HepG2 (cell line): Measurements from ENCODE around the gene SNAP23. TPM values are rescaled to one million over a fixed set of nuclear protein-coding genes. Genes with fewer than 3 reads are reported as not detected.
A peak's percentile ranks its signal among the peaks of the same experiment; 100 is the strongest.

ENCODE experiments used
- BORCS8-MEF2B ChIP-seq: sonication (generic); formaldehyde crosslinking; IDR thresholded peaks from 2 replicates; pipeline ENCODE4 v1.8.0; 2022; ENCODE audit warnings: mild to moderate bottlenecking, missing genetic modification reagents
- DNMT1 ChIP-seq: sonication (generic); formaldehyde crosslinking; IDR thresholded peaks from 2 replicates; pipeline ENCODE4 v1.5.1; 2020; ENCODE audit warnings: mild to moderate bottlenecking, missing genetic modification reagents
- GATA4 ChIP-seq: sonication (generic); IDR thresholded peaks from 2 replicates; pipeline ENCODE4 v1.6.1; 2016; ENCODE audit warnings: antibody characterized with exemption, low read depth, borderline replicate concordance
- GLI4 ChIP-seq: sonication (generic); formaldehyde crosslinking; IDR thresholded peaks from 2 replicates; pipeline ENCODE4 v1.5.1; 2020; ENCODE audit warnings: missing genetic modification reagents, mild to moderate bottlenecking, moderate library complexity, borderline replicate concordance
- HES4 ChIP-seq: sonication (generic); formaldehyde crosslinking; IDR thresholded peaks from 2 replicates; pipeline ENCODE4 v1.9.0; 2021; ENCODE audit warnings: mild to moderate bottlenecking, missing genetic modification reagents, borderline replicate concordance
- HNF4A ChIP-seq: sonication (generic); formaldehyde crosslinking; IDR thresholded peaks from 2 replicates; pipeline ENCODE4 v1.4.0; 2020; ENCODE audit warnings: missing genetic modification reagents
- HOXA3 ChIP-seq: sonication (generic); formaldehyde crosslinking; IDR thresholded peaks from 2 replicates; pipeline ENCODE4 v1.5.0; 2020; ENCODE audit warnings: missing genetic modification reagents
- ISL2 ChIP-seq: sonication (generic); formaldehyde crosslinking; IDR thresholded peaks from 2 replicates; pipeline ENCODE4 v1.5.0; 2020; ENCODE audit warnings: missing genetic modification reagents
- KMT2B ChIP-seq: IDR thresholded peaks from 2 replicates; pipeline ENCODE4 v1.6.1; 2016; ENCODE audit warnings: missing genetic modification reagents, missing compliant biosample characterization
- MYC ChIP-seq: sonication (generic); formaldehyde crosslinking; IDR thresholded peaks from 2 replicates; pipeline ENCODE4 v1.9.0; 2021; ENCODE audit warnings: missing genetic modification reagents, borderline replicate concordance
- PAF1 ChIP-seq: IDR thresholded peaks from 2 replicates; pipeline ENCODE4 v1.6.1; 2016; ENCODE audit warnings: missing genetic modification reagents, missing compliant biosample characterization
- SP4 ChIP-seq: sonication (generic); formaldehyde crosslinking; IDR thresholded peaks from 2 replicates; pipeline ENCODE4 v1.8.1; 2023; ENCODE audit warnings: mild to moderate bottlenecking, missing genetic modification reagents
- SPEN ChIP-seq: sonication (generic); formaldehyde crosslinking; IDR thresholded peaks from 2 replicates; pipeline ENCODE4 v1.5.1; 2020; ENCODE audit warnings: low read depth, mild to moderate bottlenecking, missing genetic modification reagents
- THAP7 ChIP-seq: sonication (generic); formaldehyde crosslinking; IDR thresholded peaks from 2 replicates; pipeline ENCODE4 v1.8.1; 2023; ENCODE audit warnings: mild to moderate bottlenecking, missing genetic modification reagents
- TOPORS ChIP-seq: sonication (generic); formaldehyde crosslinking; IDR thresholded peaks from 2 replicates; pipeline ENCODE4 v1.8.0; 2023; ENCODE audit warnings: mild to moderate bottlenecking, missing genetic modification reagents
- XBP1 ChIP-seq: sonication (generic); formaldehyde crosslinking; IDR thresholded peaks from 2 replicates; pipeline ENCODE4 v1.5.0; 2020; ENCODE audit warnings: missing genetic modification reagents
- ZNF224 ChIP-seq: sonication (generic); formaldehyde crosslinking; IDR thresholded peaks from 2 replicates; pipeline ENCODE4 v1.5.0; 2020; ENCODE audit warnings: mild to moderate bottlenecking, missing genetic modification reagents
- ZNF280B ChIP-seq: sonication (generic); formaldehyde crosslinking; IDR thresholded peaks from 2 replicates; pipeline ENCODE4 v1.5.0; 2020; ENCODE audit warnings: missing genetic modification reagents, mild to moderate bottlenecking, borderline replicate concordance
- ZNF331 ChIP-seq: sonication (generic); formaldehyde crosslinking; IDR thresholded peaks from 2 replicates; pipeline ENCODE4 v1.4.0; 2020; ENCODE audit warnings: missing genetic modification reagents
- ZNF513 ChIP-seq: sonication (generic); formaldehyde crosslinking; conservative IDR thresholded peaks from 2 replicates; pipeline ENCODE4 v1.5.0; 2020; ENCODE audit warnings: missing genetic modification reagents
- ZNF556 ChIP-seq: sonication (generic); formaldehyde crosslinking; IDR thresholded peaks from 2 replicates; pipeline ENCODE4 v1.4.0; 2020; ENCODE audit warnings: mild to moderate bottlenecking, missing genetic modification reagents, borderline replicate concordance
- ZNF562 ChIP-seq: sonication (generic); formaldehyde crosslinking; IDR thresholded peaks from 2 replicates; pipeline ENCODE4 v1.8.0; 2022; ENCODE audit warnings: missing genetic modification reagents, borderline replicate concordance
- ZNF572 ChIP-seq: sonication (generic); formaldehyde crosslinking; IDR thresholded peaks from 2 replicates; pipeline ENCODE4 v1.5.1; 2020; ENCODE audit warnings: mild to moderate bottlenecking, missing genetic modification reagents
- ZNF800 ChIP-seq: sonication (generic); formaldehyde crosslinking; IDR thresholded peaks from 2 replicates; pipeline ENCODE4 v1.4.0; 2020; ENCODE audit warnings: missing genetic modification reagents
- polyA plus RNA-seq, 8 experiments: library from polyadenylated mRNA; depleted of rRNA in 3 of 8; stranded (reverse) in 7 of 8; unstranded in 1 of 8; fragments of >200 nt; fragmentation: Illumina TruSeq in 4 of 8; extraction: Trizol in 4 of 8; gene quantifications; 2 replicates each; pipeline versions ENCODE4 v1.2.1 to v1.2.3, GENCODE V29; 2011 to 2016; ENCODE audit warnings: low read depth in 4 of 8, missing spikeins in 1 of 8, mixed read lengths in 1 of 8; ENCODE audit not compliant: insufficient read depth in 1 of 8
- total RNA-seq, 5 experiments: library from RNA; depleted of rRNA; stranded (reverse); fragments of >200 nt; fragmentation: Illumina TruSeq; extraction: Trizol; gene quantifications; 2 replicates each; pipeline ENCODE4 v1.2.3, GENCODE V29; 2016; ENCODE audit warnings: low read depth in 1 of 5

The SNAP23 gene
- total and polyA plus RNA-seq, 2 of the 13 experiments (the other 11 are each of a cell fraction or from before 2014, with no cell fraction given), result 37.0 to 101 TPM

GRCh38 chr15:42575188-42576039, 80.0 kb downstream of the SNAP23 start, which contains the start of gene STARD9 (continued):
- TF ChIP-seq GLI4 (CRISPR knock-in tag) (peak; percentile 59; the same call in 1 of the 2 replicates), ZNF513 (no peak), HNF4A (CRISPR knock-in tag) (peak; percentile 36; the same call in 1 of the 2 replicates), SP4 (peak; percentile 99), XBP1 (no peak), ZNF556 (CRISPR knock-in tag) (peak; percentile 68; the same call in 1 of the 2 replicates), PAF1 (CRISPR knock-in tag) (no peak), ZNF280B (CRISPR knock-in tag) (peak; percentile 29; the same call in 1 of the 2 replicates), ZNF331 (CRISPR knock-in tag) (peak; percentile 43; the same call in 1 of the 2 replicates), ZNF800 (0 out of 2 replicates have a peak, but pooled peaks have one; percentile 6), ZNF572 (0 out of 2 replicates have a peak, but pooled peaks have one; percentile 42), ISL2 (CRISPR knock-in tag) (no peak), DNMT1 (CRISPR knock-in tag) (no peak), HOXA3 (peak; percentile 77; the same call in 1 of the 2 replicates), THAP7 (CRISPR knock-in tag) (peak; percentile 83), GATA4 (peak; percentile 47; the same call in 1 of the 2 replicates), HES4 (CRISPR knock-in tag) (peak; percentile 83; the same call in 1 of the 2 replicates), KMT2B (CRISPR knock-in tag) (peak; percentile 73), SPEN (CRISPR knock-in tag) (peak; percentile 89), ZNF562 (CRISPR knock-in tag) (no peak), TOPORS (no peak), BORCS8-MEF2B (peak; percentile 68; the same call in 1 of the 2 replicates), MYC (peak; percentile 84; the same call in 1 of the 2 replicates), ZNF224 (CRISPR knock-in tag) (0 out of 2 replicates have a peak, but pooled peaks have one; percentile 53)
